22Rv1 (cell line): ENCODE data around the gene PLEKHM3.
A peak's percentile ranks its signal among the peaks of the same experiment; 100 is the strongest.

Experiments
- H3K27ac ChIP-seq: fragments of 450-650 bp; 2 replicates; pipeline ENCODE4 v1.5.1; 2017
- ZFX ChIP-seq: fragments of 450-650 bp; IDR thresholded peaks from 2 replicates; pipeline ENCODE4 v1.6.1; 2017; ENCODE audit warnings: antibody characterized with exemption, borderline replicate concordance
- TF ChIP-seq, protein P1 (sequence below): fragments of 450-650 bp; IDR thresholded peaks from 2 replicates; pipeline ENCODE4 v1.5.1; 2017; ENCODE audit warnings: mild to moderate bottlenecking

Gene PLEKHM3

GRCh38 chr2:208064220-208064961, 39.1 kb upstream of the PLEKHM3 start:
- TF ChIP-seq, protein P1, sequence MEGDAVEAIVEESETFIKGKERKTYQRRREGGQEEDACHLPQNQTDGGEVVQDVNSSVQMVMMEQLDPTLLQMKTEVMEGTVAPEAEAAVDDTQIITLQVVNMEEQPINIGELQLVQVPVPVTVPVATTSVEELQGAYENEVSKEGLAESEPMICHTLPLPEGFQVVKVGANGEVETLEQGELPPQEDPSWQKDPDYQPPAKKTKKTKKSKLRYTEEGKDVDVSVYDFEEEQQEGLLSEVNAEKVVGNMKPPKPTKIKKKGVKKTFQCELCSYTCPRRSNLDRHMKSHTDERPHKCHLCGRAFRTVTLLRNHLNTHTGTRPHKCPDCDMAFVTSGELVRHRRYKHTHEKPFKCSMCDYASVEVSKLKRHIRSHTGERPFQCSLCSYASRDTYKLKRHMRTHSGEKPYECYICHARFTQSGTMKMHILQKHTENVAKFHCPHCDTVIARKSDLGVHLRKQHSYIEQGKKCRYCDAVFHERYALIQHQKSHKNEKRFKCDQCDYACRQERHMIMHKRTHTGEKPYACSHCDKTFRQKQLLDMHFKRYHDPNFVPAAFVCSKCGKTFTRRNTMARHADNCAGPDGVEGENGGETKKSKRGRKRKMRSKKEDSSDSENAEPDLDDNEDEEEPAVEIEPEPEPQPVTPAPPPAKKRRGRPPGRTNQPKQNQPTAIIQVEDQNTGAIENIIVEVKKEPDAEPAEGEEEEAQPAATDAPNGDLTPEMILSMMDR, result no peak
- TF ChIP-seq ZFX, result no peak

GRCh38 chr2:208062961-208063360, 37.6 kb upstream of the PLEKHM3 start:
- TF ChIP-seq, protein P1, result no peak
- TF ChIP-seq ZFX, result no peak
- H3K27ac ChIP-seq, result no peak overlapping the region

More at GRCh38 chr2:208064220-208064961, 39.1 kb upstream of the PLEKHM3 start:
- H3K27ac ChIP-seq, result no peak overlapping the region

DNA sequence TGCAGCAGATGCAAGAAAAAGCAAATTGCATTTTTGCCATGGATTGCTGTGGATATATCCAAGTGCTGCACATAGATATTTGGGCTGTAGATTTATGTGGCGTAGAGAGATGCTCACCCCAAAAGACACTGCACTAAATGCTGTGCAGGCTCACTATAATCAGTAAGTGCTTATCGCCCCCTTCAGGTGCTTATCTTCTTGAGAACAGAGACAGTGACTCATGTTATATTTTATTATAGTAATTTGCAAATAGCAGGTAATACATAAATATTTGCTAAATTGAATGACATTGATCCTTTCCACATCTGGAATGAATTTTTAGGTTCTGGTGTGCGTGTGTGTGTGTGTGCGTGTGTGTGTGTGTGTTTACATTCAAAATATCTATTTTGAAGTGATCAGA, 36.8 kb upstream of the PLEKHM3 start:
- H3K27ac ChIP-seq, result no peak overlapping the region
- TF ChIP-seq ZFX, result no peak
- TF ChIP-seq, protein P1, result peak; percentile 55

DNA sequence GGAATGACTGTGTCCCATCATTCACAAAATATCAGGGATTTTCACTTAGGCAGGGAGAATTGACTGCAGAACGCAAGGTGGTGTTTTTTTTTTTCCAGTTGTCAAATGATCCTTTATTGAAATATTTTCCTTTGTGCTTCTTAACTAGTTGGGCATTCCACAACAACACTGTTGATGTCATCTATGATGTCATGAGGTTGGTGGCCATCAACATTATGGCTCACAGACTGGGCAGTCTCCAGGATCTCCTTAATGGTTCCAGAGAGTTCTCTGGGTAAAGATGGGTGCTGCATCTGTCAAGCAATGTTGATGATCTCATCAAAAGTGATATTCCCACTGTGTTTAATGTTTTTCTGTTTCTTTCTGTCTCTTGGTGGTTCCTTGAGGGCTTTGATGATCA, 31.8 kb upstream of the PLEKHM3 start:
- H3K27ac ChIP-seq, result no peak overlapping the region
- TF ChIP-seq, protein P1, result no peak
- no peak for TF ChIP-seq ZFX

DNA sequence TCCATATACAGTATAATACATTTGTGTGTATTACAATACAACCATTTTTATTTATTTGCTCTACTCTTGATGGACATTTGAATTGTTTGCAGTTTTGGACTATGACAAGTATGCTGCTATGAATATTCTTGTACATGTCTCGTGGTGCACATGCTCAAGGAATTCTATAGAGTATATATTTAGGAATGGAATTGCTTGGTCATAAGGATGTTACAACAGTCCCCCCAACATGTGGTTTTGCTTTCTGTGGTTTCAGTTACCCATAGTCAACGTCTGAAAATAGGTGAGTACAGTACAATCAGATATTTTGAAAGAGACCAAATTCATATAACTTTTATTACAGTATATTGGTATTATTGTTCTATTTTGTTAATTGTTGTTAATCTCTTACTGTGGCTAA, 24.1 kb upstream of the PLEKHM3 start:
- TF ChIP-seq, protein P1, result no peak
- no peak for TF ChIP-seq ZFX

GRCh38 chr2:208049006-208049405, 23.7 kb upstream of the PLEKHM3 start:
- TF ChIP-seq, protein P1, result no peak
- no peak for TF ChIP-seq ZFX
- H3K27ac ChIP-seq, result no peak overlapping the region

More for the DNA sequence above, 24.1 kb upstream of the PLEKHM3 start:
- H3K27ac ChIP-seq, result no peak overlapping the region

DNA sequence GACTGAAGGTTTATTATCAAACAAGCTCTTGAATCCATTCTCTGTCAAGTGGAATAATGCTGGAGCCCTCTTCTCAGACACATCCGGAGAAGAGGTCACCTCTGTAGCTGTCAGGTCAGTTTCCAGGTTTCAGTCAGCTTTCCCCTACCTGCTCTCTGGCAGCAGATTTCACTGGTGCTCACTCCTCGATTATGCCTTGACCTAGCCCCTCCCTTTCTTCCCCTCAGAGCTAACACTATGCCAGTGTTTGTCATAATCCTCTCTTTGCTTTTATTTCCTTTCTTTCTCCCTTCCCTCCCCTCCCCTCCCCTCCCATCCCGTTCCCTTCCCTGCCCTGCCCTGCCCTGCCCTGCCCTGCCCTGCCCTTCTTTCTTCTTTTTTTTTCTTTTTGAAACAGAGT, 22.5 kb upstream of the PLEKHM3 start:
- H3K27ac ChIP-seq, result no peak overlapping the region
- no peak for TF ChIP-seq ZFX
- TF ChIP-seq, protein P1, result no peak
